Common myeloid progenitor, CD34-positive (primary cell): Measurements from ENCODE around the gene MAN2B2.

Experiments
- CTCF ChIA-PET: fragments of 350-600 bp; sonication (Branson Sonifier 250); formaldehyde crosslinking; loops from one replicate; lab custom pipeline; 2021; ENCODE audit warnings: antibody characterized with exemption; lab: Charles Lee
- POLR2A ChIA-PET: fragments of 350-600 bp; sonication (Branson Sonifier 250); formaldehyde crosslinking; loops from one replicate; lab custom pipeline; 2021; ENCODE audit warnings: antibody characterized with exemption; lab: Charles Lee
- DNase-seq, 3 donors: peaks; one replicate each; pipeline versions ENCODE4 v3.0.0 to v3.0.0-alpha.2; 2013
- H3K27ac ChIP-seq, 2 experiments: 1 replicate in 1 of 2; 2 replicates in 1 of 2; pipeline ENCODE4 v1.7.0; 2013; ENCODE audit warnings: inconsistent platforms in 2 of 2, low read length in 2 of 2, mild to moderate bottlenecking in 2 of 2, low read depth in 1 of 2, moderate library complexity in 1 of 2; ENCODE audit not compliant: severe bottlenecking in 2 of 2, insufficient read depth in 1 of 2, poor library complexity in 1 of 2
- H3K27me3 ChIP-seq, 5 experiments: replicated peaks in 2 of 5; 1 replicate in 3 of 5; 2 replicates in 2 of 5; pipeline versions ENCODE4 v1.6.1 to v1.7.0; 2013; ENCODE audit warnings: low read length in 4 of 5, mild to moderate bottlenecking in 2 of 5, moderate library complexity in 2 of 5, inconsistent platforms in 1 of 5; ENCODE audit not compliant: insufficient read depth in 5 of 5, control insufficient read depth in 4 of 5
- H3K36me3 ChIP-seq, 4 experiments: 1 replicate in 2 of 4; 2 replicates in 2 of 4; pipeline versions ENCODE4 v1.6.1 to v1.7.0; 2013; ENCODE audit warnings: low read length in 3 of 4, control low read depth in 1 of 4, mild to moderate bottlenecking in 1 of 4; ENCODE audit not compliant: control insufficient read depth in 4 of 4, insufficient read depth in 4 of 4
- H3K4me1 ChIP-seq, 4 experiments: 1 replicate in 3 of 4; 2 replicates in 1 of 4; pipeline versions ENCODE4 v1.6.1 to v1.7.1; 2013; ENCODE audit warnings: low read length in 3 of 4, mild to moderate bottlenecking in 3 of 4, control low read depth in 1 of 4, inconsistent platforms in 1 of 4, moderate library complexity in 1 of 4; ENCODE audit not compliant: control insufficient read depth in 4 of 4, insufficient read depth in 4 of 4; ENCODE audit errors: control extremely low read depth in 1 of 4
- H3K4me3 ChIP-seq, 7 experiments: 1 replicate in 4 of 7; 2 replicates in 3 of 7; pipeline versions ENCODE4 v1.5.1 to v1.7.0; 2013; ENCODE audit warnings: mild to moderate bottlenecking in 7 of 7, low read length in 6 of 7, moderate library complexity in 6 of 7, inconsistent platforms in 2 of 7, low read depth in 2 of 7, control low read depth in 1 of 7; ENCODE audit not compliant: insufficient read depth in 4 of 7, control insufficient read depth in 1 of 7; ENCODE audit errors: extremely low read depth in 1 of 7
- H3K9me3 ChIP-seq, 5 experiments: 1 replicate in 4 of 5; 2 replicates in 1 of 5; pipeline versions ENCODE4 v1.6.1 to v1.7.1; 2013; ENCODE audit warnings: low read length in 4 of 5, mild to moderate bottlenecking in 2 of 5, inconsistent platforms in 1 of 5, low read depth in 1 of 5, moderate library complexity in 1 of 5; ENCODE audit not compliant: control insufficient read depth in 4 of 5, insufficient read depth in 2 of 5; ENCODE audit errors: control extremely low read depth in 1 of 5
- WGBS: methylation state at CpG from one replicate; pipeline ENCODE4 v1.1.5; 2013; ENCODE audit not compliant: insufficient coverage; 5-methylcytosine and 5-hydroxymethylcytosine counted together

Gene MAN2B2

DNA sequence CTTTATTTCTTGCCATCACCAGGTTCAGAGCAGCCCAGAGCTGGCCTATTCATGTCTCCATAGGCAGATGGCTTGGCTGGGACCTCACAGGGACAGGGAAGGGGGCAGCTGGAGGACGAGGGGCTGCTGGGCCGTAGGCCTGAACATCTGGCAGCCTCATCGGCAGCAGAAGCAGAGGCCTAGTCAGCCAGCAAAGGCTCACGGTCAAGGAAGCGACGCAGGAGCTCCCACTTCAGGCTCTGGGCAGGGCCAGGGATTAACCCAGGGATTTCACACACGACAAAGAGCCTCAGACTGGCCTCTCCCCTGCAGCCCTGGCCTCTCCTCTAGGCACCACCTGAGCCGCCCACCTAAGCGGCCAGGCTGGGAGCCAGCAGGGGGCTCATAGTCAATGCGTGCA, 46.0 kb upstream of the MAN2B2 start:
- H3K4me1 ChIP-seq, result no peaks in the 10 kb centered on the region
- H3K36me3 ChIP-seq, result no peaks in the 10 kb centered on the region
- H3K9me3 ChIP-seq, result no peaks in the 10 kb centered on the region
- ChIA-PET CTCF (no interaction called here), POLR2A (no interaction called here)
- H3K27ac ChIP-seq, result no peak overlapping the region
- H3K27me3 ChIP-seq, result peaks cover 0 to 45% (median 15%) of the 10 kb centered on the region in 5 experiments
- H3K4me3 ChIP-seq, result no peak overlapping the region
- no peak for DNase-seq
- 70% methylated on average over 10 of the region's 10 CpGs for WGBS

DNA sequence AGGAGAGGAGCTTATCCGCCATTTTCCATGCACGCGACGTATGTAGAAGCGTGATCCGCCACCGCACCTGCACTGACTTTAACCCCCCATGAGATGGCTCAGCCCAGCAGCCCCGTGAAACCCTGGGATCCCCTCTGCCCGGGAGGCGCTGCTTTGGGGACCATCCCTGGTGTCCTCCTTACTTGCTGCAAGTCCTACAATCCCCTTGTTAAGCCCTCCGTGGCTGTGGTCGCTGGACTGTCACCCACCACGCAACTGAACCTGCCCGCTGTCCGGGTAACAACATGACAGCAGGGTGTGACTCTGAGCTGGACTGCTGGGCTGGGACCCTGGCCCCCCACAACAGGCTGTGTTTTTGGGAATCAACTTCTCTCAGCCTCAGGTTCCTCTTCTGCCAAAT, 44.7 kb upstream of the MAN2B2 start:
- 94% methylated on average over 14 of the region's 15 CpGs for WGBS
- no peaks in the 10 kb centered on the region for H3K9me3 ChIP-seq
- POLR2A ChIA-PET, result no interaction called here
- no peaks in the 10 kb centered on the region for H3K4me1 ChIP-seq
- DNase-seq, result no peak
- H3K4me3 ChIP-seq, result no peak overlapping the region
- no peaks in the 10 kb centered on the region for H3K36me3 ChIP-seq
- no peak overlapping the region for H3K27ac ChIP-seq
- CTCF ChIA-PET, result no interaction called here
- peaks cover 0 to 45% (median 15%) of the 10 kb centered on the region in 5 experiments for H3K27me3 ChIP-seq

- 65% methylated on average over 8 of the region's 9 CpGs for WGBS
- DNase-seq, result no peak
- Histone ChIP-seq H3K27me3 (peaks cover 0 to 45% (median 15%) of the 10 kb centered on the region in 5 experiments), H3K4me1 (no peaks in the 10 kb centered on the region), H3K36me3 (no peaks in the 10 kb centered on the region), H3K9me3 (no peaks in the 10 kb centered on the region), H3K27ac (no peak overlapping the region), H3K4me3 (no peak overlapping the region)
- CTCF ChIA-PET, result no interaction called here
- POLR2A ChIA-PET, result no interaction called here
Observed at GRCh38 chr4:6530964-6531363, 44.0 kb upstream of the MAN2B2 start.

GRCh38 chr4:6532102-6532501, 42.9 kb upstream of the MAN2B2 start:
- Histone ChIP-seq H3K4me3 (no peak overlapping the region), H3K27me3 (peaks cover 0 to 44% (median 12%) of the 10 kb centered on the region in 5 experiments), H3K27ac (no peak overlapping the region), H3K4me1 (no peaks in the 10 kb centered on the region), H3K9me3 (no peaks in the 10 kb centered on the region), H3K36me3 (no peaks in the 10 kb centered on the region)
- POLR2A ChIA-PET, result no interaction called here
- DNase-seq, result no peak
- WGBS, result 73% methylated on average over 3 of the region's 3 CpGs
- CTCF ChIA-PET, result no interaction called here

- no peaks in the 10 kb centered on the region for H3K4me1 ChIP-seq
- H3K27me3 ChIP-seq, result peaks cover 0 to 45% (median 12%) of the 10 kb centered on the region in 5 experiments
- H3K36me3 ChIP-seq, result no peaks in the 10 kb centered on the region
- H3K9me3 ChIP-seq, result no peaks in the 10 kb centered on the region
- ChIA-PET POLR2A (no interaction called here), CTCF (no interaction called here)
- no peak for DNase-seq
- 85% methylated on average over 9 of the region's 9 CpGs for WGBS
- no peak overlapping the region for H3K4me3 ChIP-seq
- H3K27ac ChIP-seq, result no peak overlapping the region
Observed at GRCh38 chr4:6532658-6533057, 42.3 kb upstream of the MAN2B2 start.

GRCh38 chr4:6534050-6534449, 40.9 kb upstream of the MAN2B2 start:
- 100% methylated on average over 1 of the region's 1 CpG for WGBS
- Histone ChIP-seq H3K4me1 (no peaks in the 10 kb centered on the region), H3K27ac (no peak overlapping the region), H3K36me3 (no peaks in the 10 kb centered on the region), H3K9me3 (no peaks in the 10 kb centered on the region), H3K27me3 (peaks cover 0 to 49% (median 12%) of the 10 kb centered on the region in 5 experiments), H3K4me3 (no peak overlapping the region)
- ChIA-PET CTCF (no interaction called here), POLR2A (no interaction called here)
- DNase-seq, result no peak

DNA sequence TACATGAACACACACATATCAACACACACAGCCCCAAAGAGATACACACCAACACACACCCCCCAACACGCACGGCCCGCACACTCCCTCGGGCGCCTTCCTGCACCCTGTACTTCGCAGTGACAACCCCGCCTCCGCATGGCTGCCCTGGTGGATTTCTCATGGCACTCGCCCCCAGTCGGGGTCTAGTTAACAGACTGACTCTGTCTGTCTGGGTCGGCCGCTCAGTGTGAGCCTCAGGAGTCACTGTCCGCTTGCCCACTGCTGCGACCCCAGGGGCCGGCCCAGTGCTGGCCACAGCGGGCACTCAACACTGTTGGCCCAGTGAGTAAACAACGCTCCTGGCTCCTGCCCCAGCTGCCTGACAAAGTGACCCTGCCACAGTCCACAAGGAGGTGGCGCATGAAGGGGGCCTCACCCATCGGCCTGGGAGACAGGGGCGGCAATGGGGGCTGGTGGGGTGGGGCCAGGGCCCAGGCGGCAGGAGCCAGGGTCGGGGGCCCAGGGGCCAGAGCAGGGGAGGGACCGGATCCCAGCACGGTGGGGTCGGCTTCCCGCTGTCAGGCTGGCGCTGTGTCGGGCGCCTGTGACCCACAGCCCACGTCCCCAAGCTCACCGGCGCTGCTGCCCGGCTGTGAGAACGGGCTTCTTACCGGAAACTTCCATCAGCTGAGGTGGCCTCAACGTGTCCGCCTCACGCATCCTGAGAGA, 40.2 kb upstream of the MAN2B2 start:
- Histone ChIP-seq H3K4me3 (no peak overlapping the region), H3K9me3 (no peaks in the 10 kb centered on the region), H3K27ac (no peak overlapping the region), H3K27me3 (peaks cover 0 to 53% (median 12%) of the 10 kb centered on the region in 5 experiments), H3K4me1 (no peaks in the 10 kb centered on the region), H3K36me3 (no peaks in the 10 kb centered on the region)
- 91% methylated on average over 37 of the region's 38 CpGs for WGBS
- no peak for DNase-seq
- ChIA-PET POLR2A (no interaction called here), CTCF (interaction anchor here (1.3 kb wide), 1 partner anchor 11 kb away, joined by 7 read pairs; no protein-coding TSS in a partner anchor)
